GM19468 (cell line): ENCODE results near the gene CELF2.
"Not testable (repeated sequence)": the region's sequence is repeated elsewhere in the genome, so short reads cannot be mapped to it uniquely, and the experiment has no call there.

Experiments
- ATAC-seq: cut with Tn5 transposase; IDR thresholded peaks from one replicate; pipeline ENCODE4 v1.9.1; 2021; ENCODE audit warnings: mild to moderate bottlenecking, moderate library complexity, moderate number of reproducible peaks; ENCODE audit not compliant: unreplicated experiment; ENCODE audit errors: extremely low read depth

CELF2 gene

GRCh38 chr10:11183015-11183414 lies 165.3 kb downstream of the CELF2 start:
- ATAC-seq = no peak

GRCh38 chr10:11184093-11184492 lies 166.4 kb downstream of the CELF2 start:
- no peak for ATAC-seq

- ATAC-seq = not testable (repeated sequence)
Observed at GRCh38 chr10:11185128-11185665, 167.5 kb downstream of the CELF2 start.

- ATAC-seq = no peak
Observed at GRCh38 chr10:11186374-11186773, 168.7 kb downstream of the CELF2 start.

- ATAC-seq = no peak
Observed at GRCh38 chr10:11189582-11190376, 172.1 kb downstream of the CELF2 start.

- ATAC-seq = no peak
Observed at GRCh38 chr10:11191190-11191589, 173.5 kb downstream of the CELF2 start.

- no peak for ATAC-seq
Observed at GRCh38 chr10:11191678-11192077, 174.0 kb downstream of the CELF2 start.

- ATAC-seq = no peak
Observed at GRCh38 chr10:11192304-11193000, 174.8 kb downstream of the CELF2 start.

- no peak for ATAC-seq
Observed at GRCh38 chr10:11193001-11193551, 175.4 kb downstream of the CELF2 start.

GRCh38 chr10:11194859-11195586 lies 177.4 kb downstream of the CELF2 start:
- no peak for ATAC-seq

GRCh38 chr10:11195623-11196022 lies 178.0 kb downstream of the CELF2 start:
- ATAC-seq = no peak

GRCh38 chr10:11197266-11197712 lies 179.6 kb downstream of the CELF2 start:
- peak; percentile 44 for ATAC-seq

- no peak for ATAC-seq
Observed at GRCh38 chr10:11197878-11198277, 180.2 kb downstream of the CELF2 start.

- no peak for ATAC-seq
Observed at GRCh38 chr10:11201911-11202310, 184.2 kb downstream of the CELF2 start.

GRCh38 chr10:11204351-11204942 lies 186.8 kb downstream of the CELF2 start:
- no peak for ATAC-seq

GRCh38 chr10:11205030-11205772 lies 187.5 kb downstream of the CELF2 start:
- ATAC-seq = no peak

GRCh38 chr10:11206676-11207559 lies 189.2 kb downstream of the CELF2 start:
- no peak for ATAC-seq

- no peak for ATAC-seq
Observed at GRCh38 chr10:11207560-11207844, 189.8 kb downstream of the CELF2 start.

GRCh38 chr10:11208243-11208642 lies 190.6 kb downstream of the CELF2 start:
- no peak for ATAC-seq
